ENCODE measurements around the gene CCDC122.

The CCDC122 gene

DNA sequence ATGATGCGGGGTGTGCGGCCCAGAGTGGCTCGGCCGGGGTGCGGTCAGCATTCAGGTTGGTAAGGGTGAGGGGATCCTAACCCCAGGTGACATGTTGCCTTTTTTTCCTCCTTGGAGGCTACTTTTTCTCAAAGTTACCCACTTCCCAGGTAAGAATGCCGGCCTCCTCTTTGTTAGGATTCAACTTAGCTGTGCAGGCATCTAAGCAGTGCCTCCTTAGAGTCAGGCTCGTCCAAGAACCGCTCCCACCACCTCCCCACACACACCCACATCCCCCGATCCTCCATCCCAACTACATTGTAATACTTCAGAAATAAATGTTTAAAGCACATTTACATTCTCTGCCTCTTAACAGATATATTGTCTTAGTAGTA, 92.0 kb downstream of the CCDC122 start:
- Mint-ChIP-seq H3K9me3 (no peaks in the 10 kb centered on the region), H3K4me3 (peak overlapping the region; percentile 84), H3K27me3 (ENCODE audit: low read depth, poor library complexity) (peaks cover 59% of the 10 kb centered on the region), H3K4me1 (peaks cover 17% of the 10 kb centered on the region), H3K27ac (no peak overlapping the region), H3K36me3 (ENCODE audit: low read depth) (no peaks in the 10 kb centered on the region)
- TF ChIP-seq, protein P1, sequence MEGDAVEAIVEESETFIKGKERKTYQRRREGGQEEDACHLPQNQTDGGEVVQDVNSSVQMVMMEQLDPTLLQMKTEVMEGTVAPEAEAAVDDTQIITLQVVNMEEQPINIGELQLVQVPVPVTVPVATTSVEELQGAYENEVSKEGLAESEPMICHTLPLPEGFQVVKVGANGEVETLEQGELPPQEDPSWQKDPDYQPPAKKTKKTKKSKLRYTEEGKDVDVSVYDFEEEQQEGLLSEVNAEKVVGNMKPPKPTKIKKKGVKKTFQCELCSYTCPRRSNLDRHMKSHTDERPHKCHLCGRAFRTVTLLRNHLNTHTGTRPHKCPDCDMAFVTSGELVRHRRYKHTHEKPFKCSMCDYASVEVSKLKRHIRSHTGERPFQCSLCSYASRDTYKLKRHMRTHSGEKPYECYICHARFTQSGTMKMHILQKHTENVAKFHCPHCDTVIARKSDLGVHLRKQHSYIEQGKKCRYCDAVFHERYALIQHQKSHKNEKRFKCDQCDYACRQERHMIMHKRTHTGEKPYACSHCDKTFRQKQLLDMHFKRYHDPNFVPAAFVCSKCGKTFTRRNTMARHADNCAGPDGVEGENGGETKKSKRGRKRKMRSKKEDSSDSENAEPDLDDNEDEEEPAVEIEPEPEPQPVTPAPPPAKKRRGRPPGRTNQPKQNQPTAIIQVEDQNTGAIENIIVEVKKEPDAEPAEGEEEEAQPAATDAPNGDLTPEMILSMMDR (IDR thresholded peaks at IDR 0.05) = no peak
- no peak for DNase-seq

DNA sequence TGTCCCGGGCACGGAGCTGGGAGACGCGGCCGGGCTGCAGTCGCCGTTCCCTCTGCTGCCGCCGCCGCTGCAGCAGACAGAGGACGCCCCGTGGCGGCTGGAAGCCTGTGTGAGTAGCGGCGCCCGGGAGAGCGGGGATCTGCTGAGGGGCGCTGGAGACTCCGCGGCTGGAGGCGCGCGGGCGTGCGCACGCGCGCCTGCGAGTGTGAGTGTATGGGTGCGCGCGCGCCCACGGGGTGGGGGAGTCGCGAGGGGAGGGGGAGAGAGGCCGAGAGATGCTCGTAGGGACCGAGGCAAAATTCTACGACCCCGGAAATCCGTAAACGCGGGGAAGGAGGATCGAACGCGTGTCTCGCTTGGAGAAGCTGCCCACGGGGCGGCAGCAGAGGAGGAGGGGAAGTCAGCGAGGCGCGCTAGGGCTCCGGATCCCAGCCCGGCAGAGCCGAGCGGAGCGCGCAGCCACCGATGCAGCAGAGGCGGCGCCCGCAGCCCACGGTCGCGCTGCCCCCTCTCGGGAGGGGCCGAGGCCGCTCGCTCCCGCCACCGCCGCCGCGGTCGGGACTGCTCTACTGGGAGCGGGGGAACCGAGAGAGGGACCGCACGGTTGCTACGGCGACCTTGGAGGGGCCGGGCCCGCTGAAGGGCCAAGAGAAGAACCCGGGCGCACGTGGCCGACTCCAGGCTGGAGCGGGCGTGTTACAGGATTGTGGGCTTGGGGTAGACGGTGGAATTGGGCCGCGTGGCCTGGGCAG, 92.6 kb downstream of the CCDC122 start, which contains the start of gene ENOX1:
ENOX1 (minus strand) TSS at position 207 of the 752 bp plus-strand sequence.
- Mint-ChIP-seq H3K4me1 (peaks cover 17% of the 10 kb centered on the region), H3K9me3 (no peaks in the 10 kb centered on the region), H3K36me3 (ENCODE audit: low read depth) (no peaks in the 10 kb centered on the region), H3K27ac (no peak within 1 kb of the TSS), H3K27me3 (ENCODE audit: low read depth, poor library complexity) (peaks cover 64% of the 10 kb centered on the region), H3K4me3 (peak within 1 kb of the TSS; percentile 90)
- TF ChIP-seq, protein P1 (IDR thresholded peaks at IDR 0.05) = no peak
- DNase-seq = peak; percentile 76

DNA sequence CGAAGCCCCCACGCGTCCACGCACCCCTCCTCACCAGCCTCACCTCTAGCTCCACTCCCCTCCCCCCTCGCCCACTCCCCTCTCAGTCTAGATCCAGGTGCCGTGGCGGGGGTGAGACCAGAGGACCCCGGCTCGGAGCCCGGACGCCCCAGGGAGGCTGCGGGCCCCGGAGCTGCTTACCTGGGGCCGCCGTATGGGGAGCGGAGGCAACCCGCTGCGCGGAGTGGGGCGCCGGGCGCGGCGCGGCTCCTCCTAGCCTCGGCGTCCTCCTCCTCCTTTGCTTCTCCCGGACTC, 93.1 kb downstream of the CCDC122 start:
- Mint-ChIP-seq H3K9me3 (no peaks in the 10 kb centered on the region), H3K27me3 (ENCODE audit: low read depth, poor library complexity) (peaks cover 70% of the 10 kb centered on the region), H3K4me1 (peaks cover 17% of the 10 kb centered on the region), H3K4me3 (peak overlapping the region; percentile 90), H3K27ac (no peak overlapping the region), H3K36me3 (ENCODE audit: low read depth) (no peaks in the 10 kb centered on the region)
- DNase-seq = no peak
- TF ChIP-seq, protein P1 (IDR thresholded peaks at IDR 0.05) = no peak
